ENCODE results near the gene STIM1.
A peak's percentile ranks its signal among the peaks of the same experiment; 100 is the strongest.

STIM1 gene

DNA sequence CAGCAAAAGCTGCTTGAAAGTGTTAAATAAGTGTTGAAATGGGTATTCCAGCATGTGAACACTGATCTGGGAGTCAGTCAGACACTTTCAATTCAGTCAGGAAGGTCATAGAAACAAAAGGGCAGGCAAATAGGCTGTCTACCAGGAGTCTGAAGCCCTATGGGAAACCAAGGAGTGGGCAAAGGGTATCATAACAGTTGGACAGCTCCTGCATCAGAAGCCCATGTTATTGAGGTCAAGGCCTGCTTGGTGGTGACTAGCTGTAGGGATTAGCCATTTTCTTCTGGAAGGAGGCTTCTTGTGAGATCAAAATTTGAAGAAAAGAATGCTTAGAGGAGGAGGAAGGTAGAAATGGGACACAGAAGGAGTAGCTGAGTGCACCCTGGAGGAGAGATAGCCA is 97.3 kb downstream of the STIM1 start:
- TF ChIP-seq, protein P1, sequence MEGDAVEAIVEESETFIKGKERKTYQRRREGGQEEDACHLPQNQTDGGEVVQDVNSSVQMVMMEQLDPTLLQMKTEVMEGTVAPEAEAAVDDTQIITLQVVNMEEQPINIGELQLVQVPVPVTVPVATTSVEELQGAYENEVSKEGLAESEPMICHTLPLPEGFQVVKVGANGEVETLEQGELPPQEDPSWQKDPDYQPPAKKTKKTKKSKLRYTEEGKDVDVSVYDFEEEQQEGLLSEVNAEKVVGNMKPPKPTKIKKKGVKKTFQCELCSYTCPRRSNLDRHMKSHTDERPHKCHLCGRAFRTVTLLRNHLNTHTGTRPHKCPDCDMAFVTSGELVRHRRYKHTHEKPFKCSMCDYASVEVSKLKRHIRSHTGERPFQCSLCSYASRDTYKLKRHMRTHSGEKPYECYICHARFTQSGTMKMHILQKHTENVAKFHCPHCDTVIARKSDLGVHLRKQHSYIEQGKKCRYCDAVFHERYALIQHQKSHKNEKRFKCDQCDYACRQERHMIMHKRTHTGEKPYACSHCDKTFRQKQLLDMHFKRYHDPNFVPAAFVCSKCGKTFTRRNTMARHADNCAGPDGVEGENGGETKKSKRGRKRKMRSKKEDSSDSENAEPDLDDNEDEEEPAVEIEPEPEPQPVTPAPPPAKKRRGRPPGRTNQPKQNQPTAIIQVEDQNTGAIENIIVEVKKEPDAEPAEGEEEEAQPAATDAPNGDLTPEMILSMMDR (conservative IDR thresholded peaks at IDR 0.05; ENCODE audit: low read depth) = no peak
- no peak overlapping the region for H3K27ac ChIP-seq
- no peak for DNase-seq (ENCODE audit: low spot score)
- ChIA-PET CTCF (no interaction called here), POLR2A (ENCODE audit: low non-redundant PET) (no interaction called here)

DNA sequence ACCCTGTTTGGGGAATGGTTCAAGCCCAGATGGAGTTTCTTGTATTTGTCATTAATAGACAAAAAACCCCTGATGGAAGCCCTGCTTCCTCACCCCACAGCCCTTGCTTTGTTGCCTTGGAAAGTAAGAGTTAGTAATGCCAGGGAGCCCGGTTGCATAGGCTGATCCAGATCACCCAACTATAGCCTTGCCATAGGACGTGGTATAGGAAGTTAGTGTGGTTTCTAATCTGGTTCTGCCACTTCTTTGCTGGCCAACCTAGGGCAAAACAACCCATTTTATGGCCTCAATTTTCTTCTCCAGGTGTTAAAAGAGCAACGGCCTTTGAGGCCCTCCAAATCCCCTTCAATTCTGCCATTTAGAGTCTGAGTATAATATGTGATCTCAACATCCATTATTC is 97.9 kb downstream of the STIM1 start:
- ChIA-PET CTCF (no interaction called here), POLR2A (ENCODE audit: low non-redundant PET) (no interaction called here)
- H3K27ac ChIP-seq = no peak overlapping the region
- TF ChIP-seq, protein P1 (conservative IDR thresholded peaks at IDR 0.05; ENCODE audit: low read depth) = no peak
- no peak for DNase-seq (ENCODE audit: low spot score)

DNA sequence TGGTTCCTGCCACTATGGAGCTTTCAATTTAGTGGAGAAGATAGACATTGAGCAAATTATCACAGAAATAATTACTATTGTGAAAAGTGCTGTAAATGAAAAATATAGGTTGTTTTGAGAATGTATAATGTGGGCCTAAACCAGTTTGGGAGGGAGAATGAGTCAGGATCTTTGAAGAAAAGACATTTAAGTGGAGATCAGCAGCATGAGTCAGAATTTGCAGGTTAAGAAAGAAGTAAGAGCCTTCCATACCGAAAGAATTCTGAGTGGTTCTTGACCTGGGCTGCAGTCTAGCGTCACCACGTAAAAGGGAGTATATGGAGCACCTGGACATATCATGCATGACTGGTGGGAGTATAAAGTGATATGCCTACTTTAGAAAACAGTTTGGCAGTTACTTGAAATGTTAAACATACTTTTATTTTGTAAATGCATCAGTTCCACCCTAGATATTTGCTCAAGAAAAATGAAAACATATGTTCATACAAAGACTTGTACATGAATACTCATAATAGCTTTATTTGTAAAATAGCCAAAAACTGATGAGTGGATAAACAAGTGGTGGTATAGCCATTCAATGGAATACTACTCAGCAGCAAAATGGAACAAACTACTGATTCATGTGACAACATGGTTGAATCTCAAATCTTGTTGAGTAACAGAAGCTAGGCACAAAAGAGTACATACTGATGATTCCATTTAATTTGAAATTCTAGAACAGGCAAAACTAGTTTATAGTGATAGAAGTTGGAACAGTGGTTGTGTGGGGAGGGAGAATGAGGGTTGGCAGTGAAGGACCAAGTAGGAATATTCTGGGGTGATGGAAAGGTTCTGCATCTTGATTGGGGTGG is 99.2 kb downstream of the STIM1 start:
- CTCF ChIA-PET = interaction anchor here (0.7 to 1.0 kb wide), 2 partner anchors 11 to 100 kb away, joined by 3 read pairs; partner anchors contain the start of gene STIM1
- POLR2A ChIA-PET (ENCODE audit: low non-redundant PET) = no interaction called here
- peak; percentile 72 for DNase-seq (ENCODE audit: low spot score)

DNA sequence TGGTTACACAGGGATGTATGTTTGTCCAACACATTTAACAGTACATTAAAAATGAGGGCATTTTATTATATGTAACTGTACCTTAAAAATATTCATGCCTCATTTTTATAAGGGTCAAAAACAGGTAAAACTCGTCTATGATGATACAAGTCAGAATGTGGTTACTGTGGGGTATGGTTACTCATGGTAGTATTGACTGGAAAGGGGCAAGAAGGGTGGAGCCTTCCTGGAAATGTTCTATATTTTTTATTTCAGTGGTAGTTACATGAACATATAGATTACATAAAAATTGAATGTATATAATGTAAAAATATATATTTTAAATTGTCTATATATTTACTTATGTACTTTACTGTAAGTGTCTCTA is 99.8 kb downstream of the STIM1 start:
- POLR2A ChIA-PET (ENCODE audit: low non-redundant PET) = no interaction called here
- DNase-seq (ENCODE audit: low spot score) = peak; percentile 27
- CTCF ChIA-PET = interaction anchor here (1.0 kb wide), 1 partner anchor 100 kb away, joined by 3 read pairs; the partner anchor contains the start of gene STIM1
- TF ChIP-seq, protein P1 (conservative IDR thresholded peaks at IDR 0.05; ENCODE audit: low read depth) = no peak
- H3K27ac ChIP-seq = no peak overlapping the region

More for the DNA sequence above, 99.2 kb downstream of the STIM1 start:
- TF ChIP-seq, protein P1 (conservative IDR thresholded peaks at IDR 0.05; ENCODE audit: low read depth) = no peak
- H3K27ac ChIP-seq = no peak overlapping the region

DNA sequence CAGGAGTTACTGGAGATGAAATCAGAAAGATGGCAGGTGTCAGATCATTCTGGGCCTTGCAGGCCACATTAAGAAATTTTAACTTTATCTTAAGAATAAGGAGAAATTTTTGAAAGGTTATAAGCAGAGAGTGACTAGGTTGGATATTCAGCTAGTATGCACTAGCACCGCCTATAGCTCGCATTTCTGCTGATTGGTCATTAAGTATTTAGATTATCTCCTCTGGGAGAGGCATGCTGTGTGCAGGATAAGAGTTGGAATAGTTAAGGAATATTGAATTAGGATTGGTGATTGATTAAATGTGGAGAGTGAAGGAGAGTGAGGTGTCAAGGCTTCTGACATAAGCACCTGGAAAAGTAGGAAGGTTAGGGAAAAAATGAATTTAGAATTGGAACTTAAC is 100.6 kb downstream of the STIM1 start:
- TF ChIP-seq, protein P1 (conservative IDR thresholded peaks at IDR 0.05; ENCODE audit: low read depth) = no peak
- ChIA-PET CTCF (interaction anchor here (0.7 to 1.0 kb wide), 2 partner anchors 19 to 101 kb away, joined by 3 read pairs; partner anchors contain the start of gene STIM1), POLR2A (ENCODE audit: low non-redundant PET) (no interaction called here)
- H3K27ac ChIP-seq = no peak overlapping the region
- no peak for DNase-seq (ENCODE audit: low spot score)

DNA sequence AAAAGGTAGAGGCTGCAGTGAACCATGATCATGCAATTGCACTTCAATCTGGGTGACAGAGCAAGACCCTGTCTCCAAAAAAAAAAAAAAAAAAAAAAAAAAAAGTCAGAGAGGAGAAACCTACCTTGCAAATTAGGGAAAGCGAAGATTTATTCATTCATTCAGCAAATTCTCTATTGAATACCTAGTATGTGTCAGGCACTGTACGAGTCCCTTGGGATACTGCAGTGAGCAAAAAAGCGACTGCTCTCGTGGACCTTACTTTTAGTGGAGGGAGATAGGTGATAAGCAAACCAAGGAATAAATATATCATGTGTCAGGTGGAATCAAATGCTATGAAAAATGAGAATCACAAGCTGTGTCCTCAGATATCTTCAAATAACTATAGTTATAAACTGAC is 101.3 kb downstream of the STIM1 start:
- ChIA-PET POLR2A (ENCODE audit: low non-redundant PET) (no interaction called here), CTCF (no interaction called here)
- DNase-seq (ENCODE audit: low spot score) = no peak
- no peak overlapping the region for H3K27ac ChIP-seq
- TF ChIP-seq, protein P1 (conservative IDR thresholded peaks at IDR 0.05; ENCODE audit: low read depth) = no peak
